IPS-18a (cell line): Measurements from ENCODE around the gene CATSPER4.
"Not testable (repeated sequence)": the region's sequence is repeated elsewhere in the genome, so short reads cannot be mapped to it uniquely, and the experiment has no call there.

Source experiments
- H3K27ac ChIP-seq: one replicate; pipeline ENCODE4 v1.5.1; 2013; ENCODE audit warnings: low read length
- H3K27me3 ChIP-seq: one replicate; pipeline ENCODE4 v1.6.1; 2013; ENCODE audit warnings: mild to moderate bottlenecking, low read length; ENCODE audit not compliant: control insufficient read depth, insufficient read depth
- H3K36me3 ChIP-seq: one replicate; pipeline ENCODE4 v1.6.1; 2013; ENCODE audit warnings: low read depth, low read length; ENCODE audit not compliant: control insufficient read depth
- H3K4me1 ChIP-seq: one replicate; pipeline ENCODE4 v1.6.1; 2013; ENCODE audit warnings: low read depth, low read length; ENCODE audit not compliant: control insufficient read depth
- H3K4me3 ChIP-seq: one replicate; pipeline ENCODE4 v1.5.1; 2013; ENCODE audit warnings: low read length
- H3K9ac ChIP-seq: one replicate; pipeline ENCODE4 v1.6.1; 2013; ENCODE audit warnings: mild to moderate bottlenecking, low read length, moderate library complexity
- H3K9me3 ChIP-seq: one replicate; pipeline ENCODE4 v1.6.1; 2013; ENCODE audit warnings: low read depth, low read length; ENCODE audit not compliant: control insufficient read depth

The CATSPER4 gene

GRCh38 chr1:26210147-26210870, 19.9 kb downstream of the CATSPER4 start:
- no peak overlapping the region for H3K9ac ChIP-seq
- H3K27ac ChIP-seq = no peak overlapping the region
- no peaks in the 10 kb centered on the region for H3K4me1 ChIP-seq
- no peak overlapping the region for H3K4me3 ChIP-seq
- H3K27me3 ChIP-seq = no peaks in the 10 kb centered on the region
- H3K36me3 ChIP-seq = no peaks in the 10 kb centered on the region
- H3K9me3 ChIP-seq = no peaks in the 10 kb centered on the region

DNA sequence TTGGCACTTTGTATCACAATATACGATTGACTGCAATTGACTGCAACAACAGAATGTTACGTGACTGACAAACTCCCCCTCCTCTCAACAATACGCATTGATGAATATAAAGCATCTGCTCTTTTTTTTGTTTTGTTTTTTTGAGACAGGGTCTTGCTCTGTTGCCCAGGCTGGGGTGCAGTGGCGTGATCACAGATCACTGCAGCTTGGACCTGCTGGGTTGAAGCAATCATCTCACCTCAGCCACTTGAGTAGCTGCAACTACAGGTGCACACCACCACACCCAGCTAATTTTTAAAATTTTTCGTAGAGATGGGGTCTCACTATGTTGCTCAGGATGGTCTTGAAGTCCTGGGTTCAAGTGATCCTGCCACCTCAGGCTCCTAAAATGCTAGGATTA, 22.3 kb downstream of the CATSPER4 start:
- no peak overlapping the region for H3K27ac ChIP-seq
- H3K4me1 ChIP-seq = no peaks in the 10 kb centered on the region
- no peak overlapping the region for H3K9ac ChIP-seq
- H3K27me3 ChIP-seq = no peaks in the 10 kb centered on the region
- H3K9me3 ChIP-seq = no peaks in the 10 kb centered on the region
- H3K36me3 ChIP-seq = no peaks in the 10 kb centered on the region
- no peak overlapping the region for H3K4me3 ChIP-seq

GRCh38 chr1:26213335-26213905, 23.0 kb downstream of the CATSPER4 start:
- no peak overlapping the region for H3K27ac ChIP-seq
- H3K27me3 ChIP-seq = no peaks in the 10 kb centered on the region
- H3K36me3 ChIP-seq = no peaks in the 10 kb centered on the region
- no peaks in the 10 kb centered on the region for H3K9me3 ChIP-seq
- H3K9ac ChIP-seq = no peak overlapping the region
- no peaks in the 10 kb centered on the region for H3K4me1 ChIP-seq
- no peak overlapping the region for H3K4me3 ChIP-seq

GRCh38 chr1:26215246-26215645, 24.8 kb downstream of the CATSPER4 start:
- no peaks in the 10 kb centered on the region for H3K36me3 ChIP-seq
- no peak overlapping the region for H3K27ac ChIP-seq
- no peaks in the 10 kb centered on the region for H3K9me3 ChIP-seq
- no peak overlapping the region for H3K9ac ChIP-seq
- H3K4me1 ChIP-seq = no peaks in the 10 kb centered on the region
- no peak overlapping the region for H3K4me3 ChIP-seq
- H3K27me3 ChIP-seq = no peaks in the 10 kb centered on the region

DNA sequence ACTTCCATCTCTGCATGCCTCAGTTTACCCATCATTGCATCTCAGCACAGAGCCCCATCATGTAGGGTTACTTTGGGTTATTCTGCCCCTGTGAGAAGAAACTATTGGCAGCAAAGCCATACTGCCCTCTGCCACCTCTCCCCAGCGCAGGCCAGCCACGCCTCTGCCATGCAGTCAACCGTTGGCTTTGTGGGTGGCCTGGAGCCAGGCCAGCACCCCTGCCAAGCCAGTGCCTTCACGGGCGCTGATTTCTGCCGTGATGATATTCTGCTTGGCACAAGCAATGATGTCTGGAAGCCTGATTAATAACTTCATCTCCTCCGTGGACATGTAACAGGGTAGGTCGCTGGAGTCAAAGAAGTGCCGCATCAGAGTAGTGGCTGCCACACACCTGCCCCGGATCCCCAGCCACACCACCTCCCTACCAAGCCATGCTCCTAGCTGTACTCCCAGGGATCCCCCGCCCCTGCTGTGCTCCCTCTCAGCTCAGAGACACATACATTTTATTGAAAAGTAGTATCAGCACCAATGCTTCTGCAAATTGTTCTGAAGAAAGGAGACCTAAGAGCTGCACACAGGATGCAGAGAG, 28.6 kb downstream of the CATSPER4 start:
- H3K27me3 ChIP-seq = peaks cover 15% of the 10 kb centered on the region
- no peak overlapping the region for H3K4me3 ChIP-seq
- no peaks in the 10 kb centered on the region for H3K9me3 ChIP-seq
- no peak overlapping the region for H3K9ac ChIP-seq
- no peaks in the 10 kb centered on the region for H3K4me1 ChIP-seq
- H3K27ac ChIP-seq = no peak overlapping the region
- H3K36me3 ChIP-seq = no peaks in the 10 kb centered on the region

DNA sequence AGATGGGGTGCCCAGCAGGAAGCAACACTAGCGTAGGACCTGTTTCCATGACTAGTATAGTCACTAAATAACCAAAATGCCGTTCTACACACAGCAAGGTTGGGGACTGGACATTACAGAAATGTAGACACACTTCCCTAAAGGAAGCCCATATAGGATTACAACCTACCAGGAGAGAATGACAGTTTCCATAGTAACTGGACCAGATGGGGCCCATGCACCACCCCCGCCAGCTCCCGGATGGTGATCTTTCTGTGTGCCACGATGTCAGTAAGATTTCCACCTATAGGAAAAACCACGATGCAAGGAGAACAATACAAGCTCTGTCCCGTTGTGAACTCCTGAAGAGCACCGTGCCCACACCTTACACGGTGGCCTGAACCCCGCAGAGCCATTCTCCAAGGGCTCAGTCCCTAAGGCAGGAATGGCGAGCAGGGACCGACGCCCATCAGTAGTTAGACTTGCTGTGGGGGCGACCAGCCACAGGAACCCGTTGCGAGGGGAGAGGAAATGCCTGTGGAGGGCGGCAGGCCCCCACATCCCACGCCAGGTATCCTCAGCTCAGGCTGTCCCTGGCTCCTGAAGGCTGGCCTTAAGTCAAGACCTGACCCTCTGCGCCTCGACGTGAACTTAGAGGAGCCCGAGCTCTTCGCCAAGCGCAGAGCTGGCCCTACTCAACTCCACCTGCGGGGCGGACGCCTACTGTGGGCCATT, 30.0 kb downstream of the CATSPER4 start:
- no peak overlapping the region for H3K4me3 ChIP-seq
- no peak overlapping the region for H3K9ac ChIP-seq
- H3K27me3 ChIP-seq = peaks cover 27% of the 10 kb centered on the region
- H3K4me1 ChIP-seq = no peaks in the 10 kb centered on the region
- no peaks in the 10 kb centered on the region for H3K36me3 ChIP-seq
- no peaks in the 10 kb centered on the region for H3K9me3 ChIP-seq
- H3K27ac ChIP-seq = no peak overlapping the region

GRCh38 chr1:26221094-26221493, 30.7 kb downstream of the CATSPER4 start:
- H3K9ac ChIP-seq = no peak overlapping the region
- H3K4me3 ChIP-seq = no peak overlapping the region
- no peak overlapping the region for H3K27ac ChIP-seq
- no peaks in the 10 kb centered on the region for H3K4me1 ChIP-seq
- no peaks in the 10 kb centered on the region for H3K9me3 ChIP-seq
- no peaks in the 10 kb centered on the region for H3K36me3 ChIP-seq
- H3K27me3 ChIP-seq = peaks cover 34% of the 10 kb centered on the region

DNA sequence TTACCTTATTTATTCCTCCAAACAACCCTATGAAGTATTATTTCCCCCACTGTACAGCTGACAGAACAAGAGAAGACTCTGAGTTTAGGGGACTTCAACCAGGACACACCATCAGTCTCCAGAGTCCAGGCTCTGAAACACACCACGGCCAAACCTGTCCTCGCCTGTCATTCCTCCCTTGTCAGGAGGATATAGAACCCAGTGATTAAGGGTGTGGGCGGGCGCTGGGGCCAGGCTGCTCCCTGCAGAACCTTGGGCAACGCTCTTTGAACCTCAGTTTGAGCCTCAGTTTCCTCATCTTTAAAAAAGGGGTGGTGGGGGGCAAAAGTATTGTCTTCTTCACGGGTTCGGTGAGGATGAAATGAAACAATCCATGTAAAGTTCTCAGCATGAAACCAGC, 34.2 kb downstream of the CATSPER4 start:
- Histone ChIP-seq H3K36me3 (no peaks in the 10 kb centered on the region), H3K9me3 (no peaks in the 10 kb centered on the region), H3K27ac (no peak overlapping the region), H3K9ac (no peak overlapping the region), H3K27me3 (peaks cover 52% of the 10 kb centered on the region), H3K4me3 (peak overlapping the region; percentile 63), H3K4me1 (no peaks in the 10 kb centered on the region)

DNA sequence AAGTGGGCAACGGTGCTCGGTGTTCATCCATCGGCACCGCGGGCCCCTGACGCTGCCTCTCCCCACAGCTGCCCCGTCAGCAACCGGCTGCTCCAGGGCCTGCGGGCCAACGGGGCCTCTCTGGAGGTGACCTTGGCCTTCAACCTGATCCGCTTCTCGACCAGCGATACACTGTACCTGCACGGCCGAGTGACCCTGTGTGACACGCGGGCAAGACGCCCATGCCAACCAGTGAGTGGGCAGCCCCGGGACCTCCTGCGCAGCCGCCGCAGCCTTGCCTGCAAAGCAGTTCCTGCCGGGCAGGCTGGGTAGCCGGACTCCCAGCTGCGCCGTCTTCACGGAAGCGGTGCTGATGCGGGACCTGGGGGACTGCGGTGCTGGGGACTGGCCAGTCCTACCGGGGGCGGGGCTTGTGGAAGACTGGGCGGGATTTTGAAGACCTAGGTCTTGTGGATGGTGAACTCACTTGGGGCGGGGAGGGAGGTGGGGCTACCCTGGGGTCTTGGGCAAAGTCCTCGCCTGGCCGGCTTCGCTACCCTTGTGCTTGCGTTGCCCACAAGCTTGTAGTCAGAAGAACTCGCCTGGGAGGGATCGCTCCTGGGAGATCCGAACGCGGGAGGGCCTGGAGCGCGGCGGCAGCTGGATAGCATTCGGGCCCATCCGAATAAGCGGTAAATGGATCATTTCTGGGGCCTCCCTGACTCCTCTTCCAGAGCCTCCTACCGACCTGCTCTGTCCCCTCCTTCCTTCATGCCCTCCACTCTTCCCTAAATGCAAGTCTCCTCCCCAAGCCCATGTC, 34.8 kb downstream of the CATSPER4 start:
- no peaks in the 10 kb centered on the region for H3K9me3 ChIP-seq
- H3K36me3 ChIP-seq = no peaks in the 10 kb centered on the region
- H3K4me3 ChIP-seq = peak overlapping the region; percentile 63
- H3K27ac ChIP-seq = no peak overlapping the region
- no peak overlapping the region for H3K9ac ChIP-seq
- H3K4me1 ChIP-seq = no peaks in the 10 kb centered on the region
- peaks cover 52% of the 10 kb centered on the region for H3K27me3 ChIP-seq

- peaks cover 23% of the 10 kb centered on the region for H3K27me3 ChIP-seq
- H3K4me3 ChIP-seq, H3K27ac ChIP-seq, H3K36me3 ChIP-seq, H3K4me1 ChIP-seq, H3K9ac ChIP-seq, H3K9me3 ChIP-seq: not testable (repeated sequence)
Measured at GRCh38 chr1:26230682-26231081, 40.3 kb downstream of the CATSPER4 start.
